ENCODE results near the gene DGKA.

DGKA gene

GRCh38 chr12:55932551-55932910 lies 1.6 kb downstream of the DGKA start:
- H3K27me3 ChIP-seq (ENCODE audit: insufficient read depth, insufficient read length): peaks cover 35% of the 10 kb centered on the region
- DNase-seq (ENCODE audit: low read depth, low spot score): no peak
- H3K36me3 ChIP-seq (ENCODE audit: insufficient read depth, insufficient read length, low read length): peaks cover 15% of the 10 kb centered on the region
- peak overlapping the region; percentile 66 for H3K4me3 ChIP-seq (ENCODE audit: insufficient read length, low read depth)
- no peaks in the 10 kb centered on the region for H3K9me3 ChIP-seq (ENCODE audit: insufficient read depth, low read length)
- peaks cover 5% of the 10 kb centered on the region for H3K4me1 ChIP-seq (ENCODE audit: insufficient read depth, insufficient read length)
- no peak for TF ChIP-seq ZNF274 (IDR thresholded peaks at IDR 0.05; ENCODE audit: low read depth, low read length)
- TF ChIP-seq YY1 (IDR thresholded peaks at IDR 0.05; ENCODE audit: insufficient read depth, insufficient read length): no peak
- TF ChIP-seq SUZ12 (IDR thresholded peaks at IDR 0.05; ENCODE audit: extremely low read depth, insufficient read depth, insufficient read length): no peak
- H3K9ac ChIP-seq (ENCODE audit: insufficient read length, low read depth): peak overlapping the region; percentile 78

- H3K27me3 ChIP-seq (ENCODE audit: insufficient read depth, insufficient read length): peaks cover 35% of the 10 kb centered on the region
- no peak for TF ChIP-seq ZNF274 (IDR thresholded peaks at IDR 0.05; ENCODE audit: low read depth, low read length)
- TF ChIP-seq SUZ12 (IDR thresholded peaks at IDR 0.05; ENCODE audit: extremely low read depth, insufficient read depth, insufficient read length): no peak
- TF ChIP-seq YY1 (IDR thresholded peaks at IDR 0.05; ENCODE audit: insufficient read depth, insufficient read length): no peak
- no peak overlapping the region for H3K9ac ChIP-seq (ENCODE audit: insufficient read length, low read depth)
- no peaks in the 10 kb centered on the region for H3K9me3 ChIP-seq (ENCODE audit: insufficient read depth, low read length)
- DNase-seq (ENCODE audit: low read depth, low spot score): no peak
- H3K36me3 ChIP-seq (ENCODE audit: insufficient read depth, insufficient read length, low read length): peaks cover 18% of the 10 kb centered on the region
- H3K4me1 ChIP-seq (ENCODE audit: insufficient read depth, insufficient read length): peaks cover 5% of the 10 kb centered on the region
- no peak overlapping the region for H3K4me3 ChIP-seq (ENCODE audit: insufficient read length, low read depth)
Measured at GRCh38 chr12:55933169-55933798, 2.3 kb downstream of the DGKA start.

- Histone ChIP-seq H3K4me1 (ENCODE audit: insufficient read depth, insufficient read length) (peaks cover 5% of the 10 kb centered on the region), H3K27me3 (ENCODE audit: insufficient read depth, insufficient read length) (peaks cover 35% of the 10 kb centered on the region), H3K36me3 (ENCODE audit: insufficient read depth, insufficient read length, low read length) (peaks cover 26% of the 10 kb centered on the region), H3K9me3 (ENCODE audit: insufficient read depth, low read length) (no peaks in the 10 kb centered on the region), H3K9ac (ENCODE audit: insufficient read length, low read depth) (no peak overlapping the region), H3K4me3 (ENCODE audit: insufficient read length, low read depth) (no peak overlapping the region)
- TF ChIP-seq YY1 (IDR thresholded peaks at IDR 0.05; ENCODE audit: insufficient read depth, insufficient read length) (no peak), ZNF274 (IDR thresholded peaks at IDR 0.05; ENCODE audit: low read depth, low read length) (no peak), SUZ12 (IDR thresholded peaks at IDR 0.05; ENCODE audit: extremely low read depth, insufficient read depth, insufficient read length) (no peak)
- DNase-seq (ENCODE audit: low read depth, low spot score): no peak
Measured at GRCh38 chr12:55933799-55934742, 3.1 kb downstream of the DGKA start.

GRCh38 chr12:55934773-55935172 lies 3.8 kb downstream of the DGKA start:
- Histone ChIP-seq H3K4me3 (ENCODE audit: insufficient read length, low read depth) (no peak overlapping the region), H3K36me3 (ENCODE audit: insufficient read depth, insufficient read length, low read length) (peaks cover 30% of the 10 kb centered on the region), H3K27me3 (ENCODE audit: insufficient read depth, insufficient read length) (peaks cover 40% of the 10 kb centered on the region), H3K4me1 (ENCODE audit: insufficient read depth, insufficient read length) (peaks cover 6% of the 10 kb centered on the region), H3K9me3 (ENCODE audit: insufficient read depth, low read length) (no peaks in the 10 kb centered on the region), H3K9ac (ENCODE audit: insufficient read length, low read depth) (no peak overlapping the region)
- no peak for DNase-seq (ENCODE audit: low read depth, low spot score)
- TF ChIP-seq SUZ12 (IDR thresholded peaks at IDR 0.05; ENCODE audit: extremely low read depth, insufficient read depth, insufficient read length): no peak
- no peak for TF ChIP-seq YY1 (IDR thresholded peaks at IDR 0.05; ENCODE audit: insufficient read depth, insufficient read length)
- no peak for TF ChIP-seq ZNF274 (IDR thresholded peaks at IDR 0.05; ENCODE audit: low read depth, low read length)

GRCh38 chr12:55935738-55936151 lies 4.8 kb downstream of the DGKA start:
- H3K36me3 ChIP-seq (ENCODE audit: insufficient read depth, insufficient read length, low read length): peaks cover 35% of the 10 kb centered on the region
- no peak for DNase-seq (ENCODE audit: low read depth, low spot score)
- H3K4me1 ChIP-seq (ENCODE audit: insufficient read depth, insufficient read length): peaks cover 11% of the 10 kb centered on the region
- no peaks in the 10 kb centered on the region for H3K9me3 ChIP-seq (ENCODE audit: insufficient read depth, low read length)
- no peak overlapping the region for H3K9ac ChIP-seq (ENCODE audit: insufficient read length, low read depth)
- peaks cover 42% of the 10 kb centered on the region for H3K27me3 ChIP-seq (ENCODE audit: insufficient read depth, insufficient read length)
- H3K4me3 ChIP-seq (ENCODE audit: insufficient read length, low read depth): no peak overlapping the region
- TF ChIP-seq YY1 (IDR thresholded peaks at IDR 0.05; ENCODE audit: insufficient read depth, insufficient read length): no peak

- DNase-seq (ENCODE audit: low read depth, low spot score): no peak
- TF ChIP-seq ZNF274 (IDR thresholded peaks at IDR 0.05; ENCODE audit: low read depth, low read length): no peak
- no peak for TF ChIP-seq YY1 (IDR thresholded peaks at IDR 0.05; ENCODE audit: insufficient read depth, insufficient read length)
- TF ChIP-seq SUZ12 (IDR thresholded peaks at IDR 0.05; ENCODE audit: extremely low read depth, insufficient read depth, insufficient read length): no peak
- H3K9me3 ChIP-seq (ENCODE audit: insufficient read depth, low read length): no peaks in the 10 kb centered on the region
Measured at GRCh38 chr12:55937981-55938380, 7.0 kb downstream of the DGKA start.

GRCh38 chr12:55938826-55939501 lies 8.0 kb downstream of the DGKA start:
- TF ChIP-seq ZNF274 (IDR thresholded peaks at IDR 0.05; ENCODE audit: low read depth, low read length) (no peak), YY1 (IDR thresholded peaks at IDR 0.05; ENCODE audit: insufficient read depth, insufficient read length) (no peak), SUZ12 (IDR thresholded peaks at IDR 0.05; ENCODE audit: extremely low read depth, insufficient read depth, insufficient read length) (no peak)
- H3K9ac ChIP-seq (ENCODE audit: insufficient read length, low read depth): no peak overlapping the region
- no peak overlapping the region for H3K4me3 ChIP-seq (ENCODE audit: insufficient read length, low read depth)
- peaks cover 12% of the 10 kb centered on the region for H3K27me3 ChIP-seq (ENCODE audit: insufficient read depth, insufficient read length)
- H3K4me1 ChIP-seq (ENCODE audit: insufficient read depth, insufficient read length): peaks cover 6% of the 10 kb centered on the region
- H3K36me3 ChIP-seq (ENCODE audit: insufficient read depth, insufficient read length, low read length): peaks cover 61% of the 10 kb centered on the region
- H3K9me3 ChIP-seq (ENCODE audit: insufficient read depth, low read length): no peaks in the 10 kb centered on the region
- DNase-seq (ENCODE audit: low read depth, low spot score): no peak

More at GRCh38 chr12:55937981-55938380, 7.0 kb downstream of the DGKA start:
- peaks cover 6% of the 10 kb centered on the region for H3K4me1 ChIP-seq (ENCODE audit: insufficient read depth, insufficient read length)
- peaks cover 20% of the 10 kb centered on the region for H3K27me3 ChIP-seq (ENCODE audit: insufficient read depth, insufficient read length)
- peaks cover 57% of the 10 kb centered on the region for H3K36me3 ChIP-seq (ENCODE audit: insufficient read depth, insufficient read length, low read length)
- H3K4me3 ChIP-seq (ENCODE audit: insufficient read length, low read depth): no peak overlapping the region
- no peak overlapping the region for H3K9ac ChIP-seq (ENCODE audit: insufficient read length, low read depth)

All from NT2/D1 (cell line).